ENCODE results near the gene PABPC1L2A. TPM values are rescaled to one million over a fixed set of nuclear protein-coding genes. Genes with fewer than 3 reads are reported as not detected.

The PABPC1L2A gene
- not detected in 2 replicates for total RNA-seq

GRCh38 chrX:73079024-73079562, at the start of gene PABPC1L2A:
Gene PABPC1L2A, minus strand, starts transcription at chrX:73079512. Its CDS starts 126 bp downstream, at chrX:73079386.

Other genes starting within 250 kb of the PABPC1L2A start
- not detected in 2 replicates for gene FAM236C, start 166.9 kb downstream of the PABPC1L2A start, total RNA-seq
- not detected in 2 replicates for gene FAM236A, start 141.3 kb downstream of the PABPC1L2A start, total RNA-seq
- not detected in 2 replicates for gene DMRTC1, start 135.7 kb downstream of the PABPC1L2A start, total RNA-seq
- not detected in 2 replicates for gene PABPC1L2B, start 76.6 kb downstream of the PABPC1L2A start, total RNA-seq
- gene NAP1L2, start 135.3 kb upstream of the PABPC1L2A start, total RNA-seq = not detected in 2 replicates

Data from cardiac atrium fibroblast (primary cell).